LNCAP (cell line): ENCODE data around the gene KANK3.

Experiments
- CTCF ChIP-seq: fragments of 450-650 bp; IDR thresholded peaks from 2 replicates; pipeline ENCODE4 v1.5.1; 2017; ENCODE audit warnings: mild to moderate bottlenecking

KANK3 gene

GRCh38 chr19:8357007-8357521 lies 14.0 kb upstream of the KANK3 start:
- no peak for TF ChIP-seq CTCF

GRCh38 chr19:8355631-8356402 lies 12.8 kb upstream of the KANK3 start:
- TF ChIP-seq CTCF: no peak

GRCh38 chr19:8352134-8352827 lies 9.2 kb upstream of the KANK3 start:
- TF ChIP-seq CTCF: no peak

- TF ChIP-seq CTCF: no peak
Observed at GRCh38 chr19:8343483-8343844, 402 bp upstream of the KANK3 start.

GRCh38 chr19:8342316-8342683 lies 762 bp downstream of the KANK3 start:
- no peak for TF ChIP-seq CTCF

GRCh38 chr19:8340341-8341096 lies 2.5 kb downstream of the KANK3 start:
- no peak for TF ChIP-seq CTCF

- TF ChIP-seq CTCF: no peak
Observed at GRCh38 chr19:8338835-8339234, 4.2 kb downstream of the KANK3 start.
